ENCODE measurements around the gene PNMT. TPM values are rescaled to one million over a fixed set of nuclear protein-coding genes. Genes with fewer than 3 reads are reported as not detected.

Gene PNMT
- total and polyA plus RNA-seq, 2 of the 13 experiments (the other 11 are each of a cell fraction or from before 2014, with no cell fraction given), result 0.25 TPM; not detected in 1

DNA sequence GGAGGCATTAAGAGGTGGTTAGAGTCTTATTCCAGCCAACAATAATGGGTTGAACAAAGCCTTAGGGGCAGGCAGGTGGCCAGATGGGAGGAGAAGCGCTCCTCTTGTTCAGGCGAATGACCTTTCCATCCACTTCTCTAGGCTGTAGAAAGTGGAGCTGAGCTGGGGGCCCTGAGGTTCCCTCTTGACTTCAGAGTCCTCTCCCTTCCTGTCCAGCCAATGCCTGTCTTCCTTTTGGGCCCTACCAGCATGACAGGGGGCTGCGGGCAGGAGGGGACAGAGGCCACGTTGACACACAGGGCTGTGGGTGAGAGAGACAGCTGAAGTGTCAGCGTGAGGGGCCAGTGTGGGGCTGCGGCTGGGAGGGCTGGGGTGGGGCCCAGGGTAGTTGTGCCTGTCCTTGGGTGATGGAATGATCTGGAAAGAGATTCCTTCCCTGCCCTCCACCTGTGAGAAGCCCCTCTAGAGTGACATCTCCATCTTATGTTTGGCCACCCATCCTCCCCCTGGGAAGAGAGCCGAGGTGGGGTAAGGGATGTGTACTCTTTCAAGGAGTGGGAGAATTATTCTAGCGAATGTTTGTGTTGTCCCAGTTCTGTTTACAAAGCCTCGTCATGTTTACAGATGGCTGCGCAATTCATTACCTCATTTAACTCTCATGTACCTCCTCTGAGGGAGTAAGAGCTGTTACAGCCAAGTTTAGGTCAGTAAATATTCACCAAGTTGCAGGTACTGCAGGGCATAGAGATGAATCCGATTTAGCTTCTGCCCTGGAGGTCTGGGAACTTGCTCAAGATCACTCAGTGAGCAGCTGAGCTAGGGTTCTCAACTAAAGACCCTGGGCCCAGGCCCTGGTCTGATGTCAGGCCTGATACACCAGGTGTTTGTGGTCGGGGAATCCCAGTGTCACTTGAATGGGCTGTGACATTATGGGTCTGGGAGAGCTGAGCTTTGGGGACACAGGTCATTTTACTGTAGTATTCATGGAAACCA, 34.9 kb downstream of the PNMT start (continued):
- TF ChIP-seq ZNF773 (CRISPR knock-in tag; IDR thresholded peaks at IDR 0.05; ENCODE audit: borderline replicate concordance), result no peak
- TF ChIP-seq PPARG (CRISPR knock-in tag; conservative IDR thresholded peaks at IDR 0.05), result no peak
- no peak for TF ChIP-seq ZNF839 (CRISPR knock-in tag; IDR thresholded peaks at IDR 0.05; ENCODE audit: borderline replicate concordance)
- TF ChIP-seq ZNF761 (CRISPR knock-in tag; conservative IDR thresholded peaks at IDR 0.05), result peak; percentile 67; the same call in 1 of the 2 replicates
- TF ChIP-seq, protein P1, sequence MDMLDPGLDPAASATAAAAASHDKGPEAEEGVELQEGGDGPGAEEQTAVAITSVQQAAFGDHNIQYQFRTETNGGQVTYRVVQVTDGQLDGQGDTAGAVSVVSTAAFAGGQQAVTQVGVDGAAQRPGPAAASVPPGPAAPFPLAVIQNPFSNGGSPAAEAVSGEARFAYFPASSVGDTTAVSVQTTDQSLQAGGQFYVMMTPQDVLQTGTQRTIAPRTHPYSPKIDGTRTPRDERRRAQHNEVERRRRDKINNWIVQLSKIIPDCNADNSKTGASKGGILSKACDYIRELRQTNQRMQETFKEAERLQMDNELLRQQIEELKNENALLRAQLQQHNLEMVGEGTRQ (IDR thresholded peaks at IDR 0.05; ENCODE audit: low read depth, low read length), result no peak
- TF ChIP-seq, protein P1 (CRISPR knock-in tag; IDR thresholded peaks at IDR 0.05; ENCODE audit: borderline replicate concordance), result no peak
- TF ChIP-seq, protein P2, sequence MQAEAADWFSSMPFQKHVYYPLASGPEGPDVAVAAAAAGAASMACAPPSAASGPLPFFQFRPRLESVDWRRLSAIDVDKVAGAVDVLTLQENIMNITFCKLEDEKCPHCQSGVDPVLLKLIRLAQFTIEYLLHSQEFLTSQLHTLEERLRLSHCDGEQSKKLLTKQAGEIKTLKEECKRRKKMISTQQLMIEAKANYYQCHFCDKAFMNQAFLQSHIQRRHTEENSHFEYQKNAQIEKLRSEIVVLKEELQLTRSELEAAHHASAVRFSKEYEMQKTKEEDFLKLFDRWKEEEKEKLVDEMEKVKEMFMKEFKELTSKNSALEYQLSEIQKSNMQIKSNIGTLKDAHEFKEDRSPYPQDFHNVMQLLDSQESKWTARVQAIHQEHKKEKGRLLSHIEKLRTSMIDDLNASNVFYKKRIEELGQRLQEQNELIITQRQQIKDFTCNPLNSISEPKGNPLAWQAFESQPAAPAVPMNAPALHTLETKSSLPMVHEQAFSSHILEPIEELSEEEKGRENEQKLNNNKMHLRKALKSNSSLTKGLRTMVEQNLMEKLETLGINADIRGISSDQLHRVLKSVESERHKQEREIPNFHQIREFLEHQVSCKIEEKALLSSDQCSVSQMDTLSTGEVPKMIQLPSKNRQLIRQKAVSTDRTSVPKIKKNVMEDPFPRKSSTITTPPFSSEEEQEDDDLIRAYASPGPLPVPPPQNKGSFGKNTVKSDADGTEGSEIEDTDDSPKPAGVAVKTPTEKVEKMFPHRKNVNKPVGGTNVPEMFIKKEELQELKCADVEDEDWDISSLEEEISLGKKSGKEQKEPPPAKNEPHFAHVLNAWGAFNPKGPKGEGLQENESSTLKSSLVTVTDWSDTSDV (CRISPR knock-in tag; IDR thresholded peaks at IDR 0.05), result no peak
- TF ChIP-seq FOXJ3 (CRISPR knock-in tag; IDR thresholded peaks at IDR 0.05; ENCODE audit: borderline replicate concordance), result peak; percentile 57; the same call in 1 of the 2 replicates
- TF ChIP-seq, protein P3, sequence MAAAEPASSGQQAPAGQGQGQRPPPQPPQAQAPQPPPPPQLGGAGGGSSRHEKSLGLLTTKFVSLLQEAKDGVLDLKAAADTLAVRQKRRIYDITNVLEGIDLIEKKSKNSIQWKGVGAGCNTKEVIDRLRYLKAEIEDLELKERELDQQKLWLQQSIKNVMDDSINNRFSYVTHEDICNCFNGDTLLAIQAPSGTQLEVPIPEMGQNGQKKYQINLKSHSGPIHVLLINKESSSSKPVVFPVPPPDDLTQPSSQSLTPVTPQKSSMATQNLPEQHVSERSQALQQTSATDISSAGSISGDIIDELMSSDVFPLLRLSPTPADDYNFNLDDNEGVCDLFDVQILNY (CRISPR knock-in tag; conservative IDR thresholded peaks at IDR 0.05), result no peak
- TF ChIP-seq ZNF766 (CRISPR knock-in tag; IDR thresholded peaks at IDR 0.05; ENCODE audit: borderline replicate concordance), result no peak
- TF ChIP-seq, protein P4, sequence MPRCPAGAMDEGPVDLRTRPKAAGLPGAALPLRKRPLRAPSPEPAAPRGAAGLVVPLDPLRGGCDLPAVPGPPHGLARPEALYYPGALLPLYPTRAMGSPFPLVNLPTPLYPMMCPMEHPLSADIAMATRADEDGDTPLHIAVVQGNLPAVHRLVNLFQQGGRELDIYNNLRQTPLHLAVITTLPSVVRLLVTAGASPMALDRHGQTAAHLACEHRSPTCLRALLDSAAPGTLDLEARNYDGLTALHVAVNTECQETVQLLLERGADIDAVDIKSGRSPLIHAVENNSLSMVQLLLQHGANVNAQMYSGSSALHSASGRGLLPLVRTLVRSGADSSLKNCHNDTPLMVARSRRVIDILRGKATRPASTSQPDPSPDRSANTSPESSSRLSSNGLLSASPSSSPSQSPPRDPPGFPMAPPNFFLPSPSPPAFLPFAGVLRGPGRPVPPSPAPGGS (CRISPR knock-in tag; IDR thresholded peaks at IDR 0.05), result 0 out of 2 replicates have a peak, but pooled peaks have one; percentile 47
- peak; percentile 83; the same call in 1 of the 2 replicates for TF ChIP-seq SRY (CRISPR knock-in tag; IDR thresholded peaks at IDR 0.05)
- peak; percentile 65 for TF ChIP-seq ELF3 (CRISPR knock-in tag; IDR thresholded peaks at IDR 0.05)
- no peak for TF ChIP-seq ZBTB1 (CRISPR knock-in tag; IDR thresholded peaks at IDR 0.05; ENCODE audit: borderline replicate concordance)
- TF ChIP-seq HOXA3 (CRISPR knock-in tag; IDR thresholded peaks at IDR 0.05), result peak; percentile 43; the same call in 1 of the 2 replicates
- peak; percentile 85; the same call in 1 of the 2 replicates for TF ChIP-seq ARNT2 (CRISPR knock-in tag; IDR thresholded peaks at IDR 0.05; ENCODE audit: low read depth)
- TF ChIP-seq ZNF274 (CRISPR knock-in tag; IDR thresholded peaks at IDR 0.05), result peak; percentile 40
- TF ChIP-seq ATRX (CRISPR knock-in tag; IDR thresholded peaks at IDR 0.05; ENCODE audit: borderline replicate concordance), result no peak
- no peak for TF ChIP-seq ZNF615 (CRISPR knock-in tag; IDR thresholded peaks at IDR 0.05; ENCODE audit: borderline replicate concordance)
- peak; percentile 38 for TF ChIP-seq RBM39 (IDR thresholded peaks at IDR 0.05; ENCODE audit: low read depth, low read length, poor library complexity, severe bottlenecking)
